Measurements from ENCODE around the gene ASB9.

The ASB9 gene

DNA sequence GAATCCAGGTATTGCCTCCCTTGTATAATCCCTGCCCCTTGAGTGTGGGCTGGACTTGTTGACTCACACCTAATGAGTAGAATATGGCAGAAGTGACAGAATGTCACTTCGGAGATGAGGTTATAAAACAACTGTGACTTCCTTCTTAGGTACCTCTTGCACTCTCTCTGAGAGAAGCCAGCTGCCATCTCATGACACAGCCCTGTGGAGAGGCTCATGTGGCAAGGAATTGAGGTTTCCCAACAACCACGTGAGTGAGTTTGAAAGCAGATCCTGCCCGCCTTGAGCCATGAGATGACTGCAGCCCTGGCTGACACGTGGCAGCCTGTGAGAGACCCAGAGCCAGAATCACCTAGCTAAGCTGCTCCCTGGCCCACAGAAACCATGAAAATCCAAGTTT lies 32.0 kb upstream of the ASB9 start:
- TF ChIP-seq, protein P1, sequence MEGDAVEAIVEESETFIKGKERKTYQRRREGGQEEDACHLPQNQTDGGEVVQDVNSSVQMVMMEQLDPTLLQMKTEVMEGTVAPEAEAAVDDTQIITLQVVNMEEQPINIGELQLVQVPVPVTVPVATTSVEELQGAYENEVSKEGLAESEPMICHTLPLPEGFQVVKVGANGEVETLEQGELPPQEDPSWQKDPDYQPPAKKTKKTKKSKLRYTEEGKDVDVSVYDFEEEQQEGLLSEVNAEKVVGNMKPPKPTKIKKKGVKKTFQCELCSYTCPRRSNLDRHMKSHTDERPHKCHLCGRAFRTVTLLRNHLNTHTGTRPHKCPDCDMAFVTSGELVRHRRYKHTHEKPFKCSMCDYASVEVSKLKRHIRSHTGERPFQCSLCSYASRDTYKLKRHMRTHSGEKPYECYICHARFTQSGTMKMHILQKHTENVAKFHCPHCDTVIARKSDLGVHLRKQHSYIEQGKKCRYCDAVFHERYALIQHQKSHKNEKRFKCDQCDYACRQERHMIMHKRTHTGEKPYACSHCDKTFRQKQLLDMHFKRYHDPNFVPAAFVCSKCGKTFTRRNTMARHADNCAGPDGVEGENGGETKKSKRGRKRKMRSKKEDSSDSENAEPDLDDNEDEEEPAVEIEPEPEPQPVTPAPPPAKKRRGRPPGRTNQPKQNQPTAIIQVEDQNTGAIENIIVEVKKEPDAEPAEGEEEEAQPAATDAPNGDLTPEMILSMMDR (IDR thresholded peaks at IDR 0.05; ENCODE audit: insufficient read depth, low read depth, low read length, missing control alignments): no peak
- peak; percentile 54 for DNase-seq (ENCODE audit: low read depth)
- H3K4me3 ChIP-seq (ENCODE audit: low read length): no peak overlapping the region

DNA sequence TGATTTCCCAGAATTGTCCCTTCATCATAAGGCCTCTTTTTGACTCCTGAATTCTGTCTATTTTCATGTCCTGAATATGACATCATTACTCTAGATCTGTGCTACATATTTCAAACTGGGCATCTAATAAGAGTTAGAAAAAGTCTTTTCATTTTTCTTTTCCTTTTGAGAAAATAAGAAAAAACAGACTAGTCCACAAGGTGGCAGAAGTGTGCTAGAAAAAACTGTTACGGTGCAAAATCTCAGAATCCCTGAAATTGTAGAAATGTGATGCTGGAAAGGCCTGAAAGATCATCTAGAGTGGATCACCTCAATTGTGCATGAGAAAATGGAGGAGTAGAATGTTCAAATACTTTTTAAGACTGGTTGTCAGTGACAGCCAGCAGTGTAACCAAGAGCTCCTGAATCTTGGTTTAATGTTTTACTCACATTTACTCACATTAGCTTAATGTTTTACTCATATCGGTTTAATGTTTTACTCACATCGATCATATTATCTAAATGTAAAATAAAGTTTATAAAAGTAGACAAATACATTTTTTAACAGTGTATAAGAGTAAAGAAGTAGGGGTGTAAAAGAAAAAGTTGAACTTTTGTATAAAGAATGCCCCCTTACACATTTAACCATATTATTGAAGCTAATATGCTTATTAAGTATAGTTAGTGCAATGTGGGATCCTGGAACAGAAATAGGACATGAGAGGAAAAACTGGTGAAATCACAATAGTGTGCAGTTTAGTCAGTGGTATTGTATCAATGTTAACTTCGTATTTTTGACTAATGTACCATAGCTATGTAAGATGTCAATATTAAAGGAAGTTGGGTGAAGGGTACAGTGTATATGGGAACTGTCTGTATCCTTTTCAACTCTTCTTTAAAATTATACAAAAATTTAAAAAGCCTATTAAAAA lies 30.3 kb upstream of the ASB9 start:
- H3K4me3 ChIP-seq (ENCODE audit: low read length): no peak overlapping the region
- TF ChIP-seq, protein P1 (IDR thresholded peaks at IDR 0.05; ENCODE audit: insufficient read depth, low read depth, low read length, missing control alignments): peak; percentile 39
- DNase-seq (ENCODE audit: low read depth): peak; percentile 8

- no peak for DNase-seq (ENCODE audit: low read depth)
- TF ChIP-seq, protein P1 (IDR thresholded peaks at IDR 0.05; ENCODE audit: insufficient read depth, low read depth, low read length, missing control alignments): no peak
- H3K4me3 ChIP-seq (ENCODE audit: low read length): no peak overlapping the region
These were observed 28.9 kb upstream of the ASB9 start for GRCh38 chrX:15298780-15299179.

GRCh38 chrX:15298201-15298600 lies 28.3 kb upstream of the ASB9 start:
- no peak for DNase-seq (ENCODE audit: low read depth)
- TF ChIP-seq, protein P1 (IDR thresholded peaks at IDR 0.05; ENCODE audit: insufficient read depth, low read depth, low read length, missing control alignments): no peak

GRCh38 chrX:15293451-15293850 lies 23.6 kb upstream of the ASB9 start:
- no peak overlapping the region for H3K4me3 ChIP-seq (ENCODE audit: low read length)
- TF ChIP-seq, protein P1 (IDR thresholded peaks at IDR 0.05; ENCODE audit: insufficient read depth, low read depth, low read length, missing control alignments): no peak
- peak; percentile 11 for DNase-seq (ENCODE audit: low read depth)

More at GRCh38 chrX:15298201-15298600, 28.3 kb upstream of the ASB9 start:
- H3K4me3 ChIP-seq (ENCODE audit: low read length): no peak overlapping the region

- DNase-seq (ENCODE audit: low read depth): peak; percentile 5
- H3K4me3 ChIP-seq (ENCODE audit: low read length): no peak overlapping the region
- TF ChIP-seq, protein P1 (IDR thresholded peaks at IDR 0.05; ENCODE audit: insufficient read depth, low read depth, low read length, missing control alignments): no peak
These were observed 23.0 kb upstream of the ASB9 start for GRCh38 chrX:15292861-15293260.

All from epithelial cell of esophagus (primary cell).